Measurements from ENCODE around the gene KBTBD13. TPM values are rescaled to one million over a fixed set of nuclear protein-coding genes. Genes with fewer than 3 reads are reported as not detected.
"Not testable (repeated sequence)": the region's sequence is repeated elsewhere in the genome, so short reads cannot be mapped to it uniquely, and the experiment has no call there.

KBTBD13 gene
- total and polyA plus RNA-seq, 7 donors: 0.03 TPM; not detected in 6

GRCh38 chr15:65040461-65040860 is 36.1 kb upstream of the KBTBD13 start:
- TF ChIP-seq POLR2A (IDR thresholded peaks at IDR 0.05) (no peak), EP300 (IDR thresholded peaks at IDR 0.05) (no peak), CTCF (IDR thresholded peaks at IDR 0.05) (no peak), POLR2AphosphoS5 (IDR thresholded peaks at IDR 0.05) (no peak)
- no peak overlapping the region for H3K27ac ChIP-seq

GRCh38 chr15:65041787-65042186 is 34.8 kb upstream of the KBTBD13 start:
- Histone ChIP-seq H3K27ac (no peak overlapping the region), H3K27me3 (no peaks in the 10 kb centered on the region), H3K9me3 (no peaks in the 10 kb centered on the region), H3K36me3 (no peaks in the 10 kb centered on the region), H3K4me3 (no peak overlapping the region), H3K4me1 (peaks cover 0 to 20% (median 8%) of the 10 kb centered on the region in 4 donors)
- TF ChIP-seq CTCF (IDR thresholded peaks at IDR 0.05) (no peak), POLR2AphosphoS5 (IDR thresholded peaks at IDR 0.05) (no peak), POLR2A (IDR thresholded peaks at IDR 0.05) (no peak), EP300 (IDR thresholded peaks at IDR 0.05) (no peak)
- intact Hi-C loops (cut with DNase I): no loop called here
- no peak for DNase-seq
- 60 to 88% methylated on average over 2 of the region's 2 CpGs for WGBS, 2 donors

More at GRCh38 chr15:65040461-65040860, 36.1 kb upstream of the KBTBD13 start:
- no peaks in the 10 kb centered on the region for H3K9me3 ChIP-seq
- intact Hi-C loops (cut with DNase I): no loop called here
- DNase-seq: no peak
- no peak overlapping the region for H3K4me3 ChIP-seq
- no peaks in the 10 kb centered on the region for H3K36me3 ChIP-seq
- H3K4me1 ChIP-seq: peaks cover 0 to 20% (median 8%) of the 10 kb centered on the region in 4 donors
- 92 to 95% methylated on average over 6 of the region's 6 CpGs for WGBS, 2 donors
- no peaks in the 10 kb centered on the region for H3K27me3 ChIP-seq

DNA sequence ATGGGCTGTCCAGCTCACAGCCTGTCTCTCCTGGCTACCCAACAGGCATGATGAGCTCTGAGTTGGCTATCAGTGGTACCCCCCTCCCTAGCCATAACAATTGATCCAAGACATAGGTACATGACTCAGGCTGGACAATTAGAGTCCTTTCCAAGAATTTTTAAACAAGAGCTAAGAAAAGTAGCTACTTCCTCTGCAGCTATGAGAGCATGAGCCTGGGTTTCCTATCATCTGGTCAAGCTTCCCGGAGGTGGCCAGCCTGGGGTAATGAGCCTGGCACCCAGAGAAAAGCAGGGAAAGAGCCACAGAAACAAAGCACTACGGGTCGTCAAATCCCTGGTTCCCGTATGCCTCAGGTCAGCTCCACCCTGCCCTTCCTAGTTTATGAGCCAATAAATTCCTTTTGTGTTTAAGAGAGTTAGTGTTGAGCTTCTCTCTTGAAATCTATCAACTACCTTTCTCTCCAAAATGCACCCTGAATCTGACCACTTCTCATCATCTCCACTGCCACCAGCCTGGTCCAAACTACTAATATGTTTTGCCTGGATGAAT is 33.7 kb upstream of the KBTBD13 start:
- Histone ChIP-seq H3K36me3 (no peaks in the 10 kb centered on the region), H3K4me1 (peaks cover 0 to 20% (median 8%) of the 10 kb centered on the region in 4 donors), H3K4me3 (no peak overlapping the region), H3K9me3 (no peaks in the 10 kb centered on the region), H3K27me3 (no peaks in the 10 kb centered on the region), H3K27ac (peak overlapping the region in 1 of 4 donors; percentile 39)
- intact Hi-C loops (cut with DNase I): no loop called here
- DNase-seq: no peak
- TF ChIP-seq CTCF (IDR thresholded peaks at IDR 0.05) (no peak), POLR2AphosphoS5 (IDR thresholded peaks at IDR 0.05) (no peak), EP300 (IDR thresholded peaks at IDR 0.05) (no peak)
- WGBS, 2 donors: 9 to 64% methylated on average over 4 of the region's 4 CpGs

- H3K27me3 ChIP-seq; H3K4me3 ChIP-seq; intact Hi-C loops (cut with DNase I); H3K9me3 ChIP-seq; DNase-seq; H3K36me3 ChIP-seq: not testable (repeated sequence)
- Histone ChIP-seq H3K4me1 (peaks cover 0 to 20% (median 8%) of the 10 kb centered on the region in 4 donors), H3K27ac (peak overlapping the region in 1 of 4 donors; percentile 23)
- 20 to 70% methylated on average over 5 of the region's 5 CpGs for WGBS, 2 donors
Observed at GRCh38 chr15:65044218-65044617, 32.3 kb upstream of the KBTBD13 start.

- no peak within 1 kb of the TSS for H3K4me3 ChIP-seq
- 10 to 64% methylated on average over 7 of the region's 7 CpGs for WGBS, 2 donors
- no peaks in the 10 kb centered on the region for H3K36me3 ChIP-seq
- H3K27ac ChIP-seq: peak within 1 kb of the TSS; percentile 4 to 23 (median 16)
- H3K4me1 ChIP-seq: peaks cover 0 to 25% (median 13%) of the 10 kb centered on the region in 4 donors
- no peaks in the 10 kb centered on the region for H3K9me3 ChIP-seq
- no peaks in the 10 kb centered on the region for H3K27me3 ChIP-seq
- peak; percentile 23 to 80 (median 70) for TF ChIP-seq POLR2AphosphoS5 (IDR thresholded peaks at IDR 0.05)
- no peak for TF ChIP-seq EP300 (IDR thresholded peaks at IDR 0.05)
- no peak for TF ChIP-seq CTCF (IDR thresholded peaks at IDR 0.05)
- peak; percentile 90 for DNase-seq
- intact Hi-C loops (cut with DNase I): no loop called here
Observed at GRCh38 chr15:65044724-65045481, 31.6 kb upstream of the KBTBD13 start, which contains the start of gene SLC51B. TSS of gene SLC51B (plus strand) at chr15:65045387. CDS start at chr15:65050005, 4,618 bp downstream.
